ENCODE data around the gene MEIOSIN.

MEIOSIN gene

GRCh38 chr19:45789035-45789786 is 56.0 kb downstream of the MEIOSIN start:
- peaks cover 40% of the 10 kb centered on the region for H3K36me3 ChIP-seq (ENCODE audit: control insufficient read depth, low read length)
- no peaks in the 10 kb centered on the region for H3F3A ChIP-seq (ENCODE audit: control insufficient read depth, insufficient read depth)
- H3K27me3 ChIP-seq (ENCODE audit: control insufficient read depth, low read length): no peaks in the 10 kb centered on the region
- H3K79me2 ChIP-seq (ENCODE audit: control insufficient read depth, low read length): peaks cover 16% of the 10 kb centered on the region
- H3K4me2 ChIP-seq (ENCODE audit: low read length): no peak overlapping the region
- no peaks in the 10 kb centered on the region for H3K9me3 ChIP-seq (ENCODE audit: control insufficient read depth, insufficient read depth, low read length)
- no peak for TF ChIP-seq CTCF (IDR thresholded peaks at IDR 0.05; ENCODE audit: low read depth, low read length, poor library complexity, severe bottlenecking)
- no peak for TF ChIP-seq EZH2phosphoT487 (IDR thresholded peaks at IDR 0.05; ENCODE audit: borderline replicate concordance, low read length)
- H3K27ac ChIP-seq (ENCODE audit: low read depth, low read length): no peak overlapping the region
- no peaks in the 10 kb centered on the region for H3K9me2 ChIP-seq (replicated peaks; ENCODE audit: control insufficient read depth, low read length)
- no peak overlapping the region for H3K4me3 ChIP-seq (ENCODE audit: low read length)
- H4K20me1 ChIP-seq (ENCODE audit: control insufficient read depth, insufficient read depth, low read depth, low read length): no peaks in the 10 kb centered on the region
- H3K4me1 ChIP-seq (ENCODE audit: control insufficient read depth, low read length): peaks cover 26% of the 10 kb centered on the region

GRCh38 chr19:45790942-45791341 is 57.7 kb downstream of the MEIOSIN start:
- H3K27me3 ChIP-seq (ENCODE audit: control insufficient read depth, low read length): no peaks in the 10 kb centered on the region
- no peaks in the 10 kb centered on the region for H3F3A ChIP-seq (ENCODE audit: control insufficient read depth, insufficient read depth)
- peaks cover 36% of the 10 kb centered on the region for H3K36me3 ChIP-seq (ENCODE audit: control insufficient read depth, low read length)
- H3K9me3 ChIP-seq (ENCODE audit: control insufficient read depth, insufficient read depth, low read length): no peaks in the 10 kb centered on the region
- no peak overlapping the region for H3K27ac ChIP-seq (ENCODE audit: low read depth, low read length)
- H3K4me2 ChIP-seq (ENCODE audit: low read length): peak overlapping the region; percentile 87
- no peaks in the 10 kb centered on the region for H3K9me2 ChIP-seq (replicated peaks; ENCODE audit: control insufficient read depth, low read length)
- H3K4me3 ChIP-seq (ENCODE audit: low read length): peak overlapping the region; percentile 93
- peaks cover 26% of the 10 kb centered on the region for H3K4me1 ChIP-seq (ENCODE audit: control insufficient read depth, low read length)
- TF ChIP-seq EZH2phosphoT487 (IDR thresholded peaks at IDR 0.05; ENCODE audit: borderline replicate concordance, low read length) (no peak), CTCF (IDR thresholded peaks at IDR 0.05; ENCODE audit: low read depth, low read length, poor library complexity, severe bottlenecking) (no peak)
- H4K20me1 ChIP-seq (ENCODE audit: control insufficient read depth, insufficient read depth, low read depth, low read length): no peaks in the 10 kb centered on the region
- H3K79me2 ChIP-seq (ENCODE audit: control insufficient read depth, low read length): peaks cover 16% of the 10 kb centered on the region

- no peaks in the 10 kb centered on the region for H4K20me1 ChIP-seq (ENCODE audit: control insufficient read depth, insufficient read depth, low read depth, low read length)
- H3K27me3 ChIP-seq (ENCODE audit: control insufficient read depth, low read length): no peaks in the 10 kb centered on the region
- peak overlapping the region; percentile 87 for H3K4me2 ChIP-seq (ENCODE audit: low read length)
- peak overlapping the region; percentile 93 for H3K4me3 ChIP-seq (ENCODE audit: low read length)
- H3K36me3 ChIP-seq (ENCODE audit: control insufficient read depth, low read length): peaks cover 27% of the 10 kb centered on the region
- TF ChIP-seq CTCF (IDR thresholded peaks at IDR 0.05; ENCODE audit: low read depth, low read length, poor library complexity, severe bottlenecking): no peak
- TF ChIP-seq EZH2phosphoT487 (IDR thresholded peaks at IDR 0.05; ENCODE audit: borderline replicate concordance, low read length): no peak
- H3K79me2 ChIP-seq (ENCODE audit: control insufficient read depth, low read length): peaks cover 16% of the 10 kb centered on the region
- H3K27ac ChIP-seq (ENCODE audit: low read depth, low read length): no peak overlapping the region
- H3K9me3 ChIP-seq (ENCODE audit: control insufficient read depth, insufficient read depth, low read length): no peaks in the 10 kb centered on the region
- H3F3A ChIP-seq (ENCODE audit: control insufficient read depth, insufficient read depth): no peaks in the 10 kb centered on the region
- H3K4me1 ChIP-seq (ENCODE audit: control insufficient read depth, low read length): peaks cover 26% of the 10 kb centered on the region
- H3K9me2 ChIP-seq (replicated peaks; ENCODE audit: control insufficient read depth, low read length): no peaks in the 10 kb centered on the region
These were observed 58.7 kb downstream of the MEIOSIN start for GRCh38 chr19:45791744-45792469.
